Uterus (tissue), 2 donors: Measurements from ENCODE around the gene RBL1.

Experiments used
- CTCF ChIP-seq, 4 experiments: fragments of 200-600 bp in 2 of 4; fragments of 450-650 bp in 2 of 4; sonication (generic) in 2 of 4; IDR thresholded peaks; one replicate each; pipeline ENCODE4 v1.5.1; 2016 to 2019; ENCODE audit warnings: antibody characterized with exemption in 4 of 4, mild to moderate bottlenecking in 2 of 4, moderate library complexity in 1 of 4
- POLR2A ChIP-seq, 2 donors: fragments of 450-650 bp; IDR thresholded peaks; one replicate each; pipeline ENCODE4 v1.6.1; 2016; ENCODE audit warnings: antibody characterized with exemption in 2 of 2, mild to moderate bottlenecking in 1 of 2, moderate library complexity in 1 of 2

GRCh38 chr20:36989797-36990196, 106.0 kb downstream of the RBL1 start:
- TF ChIP-seq CTCF (IDR thresholded peaks at IDR 0.05), result no peak
- no peak for TF ChIP-seq POLR2A (IDR thresholded peaks at IDR 0.05)
